ENCODE measurements around the gene KEAP1. TPM values are rescaled to one million over a fixed set of nuclear protein-coding genes. Genes with fewer than 3 reads are reported as not detected.

The KEAP1 gene
- total RNA-seq, 1 experiment from 2014 or later: 102 TPM

GRCh38 chr19:10535613-10536012 is 32.5 kb upstream of the KEAP1 start:
- no peak overlapping the region for H3K4me3 ChIP-seq (ENCODE audit: low read depth in 2 of 2, low read length in 2 of 2)
- no peak overlapping the region for H3K27ac ChIP-seq (ENCODE audit: low read length)
- in situ Hi-C loops (cut with HindIII; ENCODE audit: low pct_unique_long_range_greater_than_20kb, low sequenced_read_pairs) (no loop called here), intact Hi-C loops (cut with micrococcal nuclease; ENCODE audit: unreplicated experiment) (no loop called here)
- H3K4me1 ChIP-seq (ENCODE audit: control insufficient read depth, insufficient read depth, low read length): no peaks in the 10 kb centered on the region
- BruUV-seq (replicated peaks): no TSS peak
- POLR2A ChIA-PET: interaction anchor here (0.6 to 0.7 kb wide), 2 partner anchors 17 to 24 kb away, joined by 4 to 14 read pairs; no protein-coding TSS in a partner anchor
- TF ChIP-seq TCF7L2 (IDR thresholded peaks at IDR 0.05; ENCODE audit: low read depth, low read length): no peak
- TF ChIP-seq SIN3A (IDR thresholded peaks at IDR 0.05; ENCODE audit: borderline replicate concordance, insufficient read depth, low read depth, low read length): no peak
- TF ChIP-seq REST (IDR thresholded peaks at IDR 0.05; ENCODE audit: insufficient read depth in 1 of 2, low read depth in 2 of 2, low read length in 1 of 2): no peak
- TF ChIP-seq POLR2AphosphoS5 (IDR thresholded peaks at IDR 0.05; ENCODE audit: low read depth, low read length): no peak
- TF ChIP-seq CTCF (IDR thresholded peaks at IDR 0.05): no peak
- CTCF ChIA-PET: interaction anchor here (0.6 kb wide), 2 partner anchors 122 to 169 kb away, joined by 3 to 8 read pairs; no protein-coding TSS in a partner anchor
- DNase-seq (ENCODE audit: low read depth, low spot score): no peak
- no peaks in the 10 kb centered on the region for H3K36me3 ChIP-seq (ENCODE audit: control insufficient read depth, insufficient read depth, low read length)
- ATAC-seq: no peak
- H3K9me3 ChIP-seq (ENCODE audit: control insufficient read depth, insufficient read depth, low read depth, low read length): no peaks in the 10 kb centered on the region
- H3K27me3 ChIP-seq (ENCODE audit: control insufficient read depth, insufficient read depth, low read length): no peaks in the 10 kb centered on the region

- no peaks in the 10 kb centered on the region for H3K9me3 ChIP-seq (ENCODE audit: control insufficient read depth, insufficient read depth, low read depth, low read length)
- no peak for DNase-seq (ENCODE audit: low read depth, low spot score)
- no peaks in the 10 kb centered on the region for H3K27me3 ChIP-seq (ENCODE audit: control insufficient read depth, insufficient read depth, low read length)
- ChIA-PET CTCF (no interaction called here), POLR2A (no interaction called here)
- ATAC-seq: no peak
- intact Hi-C loops (cut with micrococcal nuclease; ENCODE audit: unreplicated experiment) (no loop called here), in situ Hi-C loops (cut with HindIII; ENCODE audit: low pct_unique_long_range_greater_than_20kb, low sequenced_read_pairs) (no loop called here)
- no peak overlapping the region for H3K4me3 ChIP-seq (ENCODE audit: low read depth in 2 of 2, low read length in 2 of 2)
- H3K4me1 ChIP-seq (ENCODE audit: control insufficient read depth, insufficient read depth, low read length): no peaks in the 10 kb centered on the region
- BruUV-seq (replicated peaks): no TSS peak
- no peak for TF ChIP-seq REST (IDR thresholded peaks at IDR 0.05; ENCODE audit: insufficient read depth in 1 of 2, low read depth in 2 of 2, low read length in 1 of 2)
- no peak for TF ChIP-seq TCF7L2 (IDR thresholded peaks at IDR 0.05; ENCODE audit: low read depth, low read length)
- TF ChIP-seq SIN3A (IDR thresholded peaks at IDR 0.05; ENCODE audit: borderline replicate concordance, insufficient read depth, low read depth, low read length): no peak
- no peak for TF ChIP-seq POLR2AphosphoS5 (IDR thresholded peaks at IDR 0.05; ENCODE audit: low read depth, low read length)
- no peak for TF ChIP-seq CTCF (IDR thresholded peaks at IDR 0.05)
- H3K36me3 ChIP-seq (ENCODE audit: control insufficient read depth, insufficient read depth, low read length): no peaks in the 10 kb centered on the region
- no peak overlapping the region for H3K27ac ChIP-seq (ENCODE audit: low read length)
Measured at GRCh38 chr19:10533646-10534386, 30.7 kb upstream of the KEAP1 start.
